Osteocyte (in vitro differentiated cells): Measurements from ENCODE around the gene CALML6. TPM values are rescaled to one million over a fixed set of nuclear protein-coding genes. Genes with fewer than 3 reads are reported as not detected.
A peak's percentile ranks its signal among the peaks of the same experiment; 100 is the strongest.

Experiments used
- DNase-seq: peaks from one replicate; pipeline ENCODE4 v3.0.0; 2021; ENCODE audit warnings: mixed read lengths; ENCODE audit not compliant: unreplicated experiment; ENCODE audit errors: extremely low spot score
- H3K27ac Mint-ChIP-seq: one replicate; pipeline ENCODE4 v1.8.0; 2021; ENCODE audit warnings: mild to moderate bottlenecking, mixed read lengths; ENCODE audit not compliant: unreplicated experiment
- H3K27me3 Mint-ChIP-seq: one replicate; pipeline ENCODE4 v1.8.0; 2021; ENCODE audit warnings: mixed read lengths; ENCODE audit not compliant: unreplicated experiment
- H3K36me3 Mint-ChIP-seq: one replicate; pipeline ENCODE4 v1.8.0; 2021; ENCODE audit warnings: mixed read lengths; ENCODE audit not compliant: unreplicated experiment
- H3K4me1 Mint-ChIP-seq: one replicate; pipeline ENCODE4 v1.8.0; 2021; ENCODE audit warnings: mixed read lengths; ENCODE audit not compliant: unreplicated experiment
- H3K4me3 Mint-ChIP-seq: one replicate; pipeline ENCODE4 v1.8.0; 2021; ENCODE audit warnings: mild to moderate bottlenecking, moderate library complexity, mixed read lengths; ENCODE audit not compliant: unreplicated experiment
- H3K9me3 Mint-ChIP-seq: one replicate; pipeline ENCODE4 v1.8.0; 2021; ENCODE audit warnings: mixed read lengths; ENCODE audit not compliant: unreplicated experiment
- CTCF ChIP-seq: fragments of 200-600 bp; sonication (generic); IDR thresholded peaks from 2 replicates; pipeline ENCODE4 v1.5.0; 2021; ENCODE audit warnings: antibody characterized with exemption, mild to moderate bottlenecking, moderate library complexity
- total RNA-seq: library from RNA; stranded (reverse); gene quantifications from 2 replicates; pipeline ENCODE4 v1.2.1, GENCODE V29; 2021

The CALML6 gene
- total RNA-seq, 1 donor from 2014 or later = 2.5 TPM

- no peaks in the 10 kb centered on the region for H3K27me3 Mint-ChIP-seq
- H3K9me3 Mint-ChIP-seq = no peaks in the 10 kb centered on the region
Measured at GRCh38 chr1:1900883-1901640, 14.0 kb upstream of the CALML6 start.

GRCh38 chr1:1901641-1902294, 13.3 kb upstream of the CALML6 start:
- H3K27me3 Mint-ChIP-seq = no peaks in the 10 kb centered on the region
- H3K9me3 Mint-ChIP-seq = no peaks in the 10 kb centered on the region
- H3K27ac Mint-ChIP-seq = no peak overlapping the region
- no peak for TF ChIP-seq CTCF
- peaks cover 7% of the 10 kb centered on the region for H3K4me1 Mint-ChIP-seq
- H3K4me3 Mint-ChIP-seq = no peak overlapping the region
- no peaks in the 10 kb centered on the region for H3K36me3 Mint-ChIP-seq
- no peak for DNase-seq

More at GRCh38 chr1:1900883-1901640, 14.0 kb upstream of the CALML6 start:
- peaks cover 1% of the 10 kb centered on the region for H3K4me1 Mint-ChIP-seq
- no peak overlapping the region for H3K27ac Mint-ChIP-seq
- no peak for TF ChIP-seq CTCF
- DNase-seq = no peak
- H3K36me3 Mint-ChIP-seq = no peaks in the 10 kb centered on the region
- H3K4me3 Mint-ChIP-seq = no peak overlapping the region

GRCh38 chr1:1903224-1903623, 11.8 kb upstream of the CALML6 start:
- Mint-ChIP-seq H3K27ac (no peak overlapping the region), H3K4me1 (peaks cover 21% of the 10 kb centered on the region), H3K4me3 (no peak overlapping the region), H3K9me3 (no peaks in the 10 kb centered on the region), H3K27me3 (no peaks in the 10 kb centered on the region), H3K36me3 (no peaks in the 10 kb centered on the region)
- no peak for TF ChIP-seq CTCF
- no peak for DNase-seq

- Mint-ChIP-seq H3K27ac (peak overlapping the region; percentile 73), H3K4me3 (peak overlapping the region; percentile 47), H3K4me1 (peaks cover 30% of the 10 kb centered on the region), H3K36me3 (no peaks in the 10 kb centered on the region), H3K9me3 (no peaks in the 10 kb centered on the region), H3K27me3 (no peaks in the 10 kb centered on the region)
- DNase-seq = peak; percentile 94
- TF ChIP-seq CTCF = peak; percentile 93
Measured at GRCh38 chr1:1906185-1907097, 8.6 kb upstream of the CALML6 start.
